Keratinocyte (primary cell): ENCODE data around the gene HDAC7. TPM values are rescaled to one million over a fixed set of nuclear protein-coding genes. Genes with fewer than 3 reads are reported as not detected.

Source experiments
- DNase-seq: peaks from one replicate; pipeline ENCODE4 v3.0.0-alpha.2; 2011; ENCODE audit warnings: low read depth, missing footprints, low spot score
- FAIRE-seq: peaks from 2 replicates; lab custom pipeline; 2011; peaks lifted over from hg19 to GRCh38; lab: Jason Lieb, UNC
- H2AFZ ChIP-seq: 2 replicates; pipeline ENCODE4 v1.6.0; 2012; ENCODE audit warnings: low read length, control low read depth, inconsistent platforms; ENCODE audit not compliant: control insufficient read depth
- H3K27ac ChIP-seq: 2 replicates; pipeline ENCODE4 v1.5.1; 2011; ENCODE audit warnings: low read length; ENCODE audit not compliant: control insufficient read depth, insufficient read depth
- H3K27me3 ChIP-seq: 3 replicates; pipeline ENCODE4 v1.6.0; 2011; ENCODE audit warnings: low read length; ENCODE audit not compliant: control insufficient read depth, insufficient read depth; ENCODE audit errors: extremely low read depth
- H3K36me3 ChIP-seq, 2 experiments: 2 replicates in 1 of 2; 3 replicates in 1 of 2; pipeline ENCODE4 v1.5.1; 2011; ENCODE audit warnings: low read length in 2 of 2, mild to moderate bottlenecking in 1 of 2; ENCODE audit not compliant: control insufficient read depth in 2 of 2, insufficient read depth in 2 of 2; ENCODE audit errors: extremely low read depth in 1 of 2
- H3K4me1 ChIP-seq: 3 replicates; pipeline ENCODE4 v1.5.1; 2011; ENCODE audit warnings: low read length; ENCODE audit not compliant: control insufficient read depth, insufficient read depth; ENCODE audit errors: extremely low read depth
- H3K4me2 ChIP-seq: 3 replicates; pipeline ENCODE4 v1.6.0; 2011; ENCODE audit warnings: low read depth, low read length; ENCODE audit not compliant: control insufficient read depth, insufficient read depth; ENCODE audit errors: extremely low read depth
- H3K4me3 ChIP-seq, 3 experiments: fragments of 200-600 bp in 1 of 3; sonication (generic) in 1 of 3; 2 replicates in 2 of 3; 3 replicates in 1 of 3; pipeline ENCODE4 v1.5.1; 2011 to 2016; ENCODE audit warnings: low read length in 3 of 3, mild to moderate bottlenecking in 3 of 3, control low read depth in 2 of 3, inconsistent platforms in 1 of 3, low read depth in 1 of 3, mixed read lengths in 1 of 3, mixed run types in 1 of 3, moderate library complexity in 1 of 3; ENCODE audit not compliant: control insufficient read depth in 2 of 3, insufficient read depth in 2 of 3; ENCODE audit errors: extremely low read depth in 1 of 3
- H3K79me2 ChIP-seq: 2 replicates; pipeline ENCODE4 v1.6.0; 2012; ENCODE audit warnings: low read length; ENCODE audit not compliant: control insufficient read depth, insufficient read depth
- H3K9ac ChIP-seq: 3 replicates; pipeline ENCODE4 v1.6.0; 2011; ENCODE audit warnings: low read length; ENCODE audit not compliant: control insufficient read depth, insufficient read depth; ENCODE audit errors: extremely low read depth
- H3K9me1 ChIP-seq: 3 replicates; pipeline ENCODE4 v1.6.0; 2011; ENCODE audit warnings: low read length; ENCODE audit not compliant: control insufficient read depth, insufficient read depth; ENCODE audit errors: extremely low read depth
- H3K9me3 ChIP-seq: 2 replicates; pipeline ENCODE4 v1.5.1; 2012; ENCODE audit warnings: low read depth, low read length; ENCODE audit not compliant: control insufficient read depth
- H4K20me1 ChIP-seq: 3 replicates; pipeline ENCODE4 v1.6.0; 2011; ENCODE audit warnings: low read length; ENCODE audit not compliant: control insufficient read depth, insufficient read depth; ENCODE audit errors: extremely low read depth
- EZH2 ChIP-seq: IDR thresholded peaks from one replicate; pipeline ENCODE4 v1.6.1; 2012; ENCODE audit warnings: inconsistent platforms, mild to moderate bottlenecking, low read length, moderate library complexity
- dilution Hi-C: fragments of 300-500 bp; cut with MboI; formaldehyde crosslinking; loops from one replicate; pipeline ENCODE4 v1.7.0; 2020; ENCODE audit warnings: low sequenced_read_pairs; ENCODE audit not compliant: extremely low pct_ligation_motif_present
- polyA plus RNA-seq, 5 experiments: library from polyadenylated mRNA; depleted of rRNA in 3 of 5; stranded (reverse) in 3 of 5; stranded (forward) in 1 of 5; unstranded in 1 of 5; fragments of >200 nt; gene quantifications; 1 replicate in 1 of 5; 2 replicates in 3 of 5; 3 replicates in 1 of 5; pipeline versions ENCODE4 v1.2.1 to v1.2.3, GENCODE V29; 2011 to 2012; ENCODE audit warnings: missing spikeins in 2 of 5, low read depth in 1 of 5, low replicate concordance in 1 of 5
- TF ChIP-seq, protein P1 (sequence below), 3 experiments: IDR thresholded peaks in 1 of 3; conservative IDR thresholded peaks in 1 of 3; optimal IDR thresholded peaks in 1 of 3; 2 replicates in 2 of 3; 3 replicates in 1 of 3; pipeline versions ENCODE3 to v1.5.1; 2011; ENCODE audit warnings: low read length in 3 of 3, mild to moderate bottlenecking in 3 of 3, moderate library complexity in 2 of 3, control low read depth in 1 of 3, inconsistent platforms in 1 of 3; ENCODE audit not compliant: insufficient read depth in 2 of 3; ENCODE audit errors: extremely low read depth in 1 of 3

Gene HDAC7
- polyA plus RNA-seq, 1 donor (not counting 4 experiments of a cell fraction or from before 2014, with no cell fraction given), result 17.0 TPM

DNA sequence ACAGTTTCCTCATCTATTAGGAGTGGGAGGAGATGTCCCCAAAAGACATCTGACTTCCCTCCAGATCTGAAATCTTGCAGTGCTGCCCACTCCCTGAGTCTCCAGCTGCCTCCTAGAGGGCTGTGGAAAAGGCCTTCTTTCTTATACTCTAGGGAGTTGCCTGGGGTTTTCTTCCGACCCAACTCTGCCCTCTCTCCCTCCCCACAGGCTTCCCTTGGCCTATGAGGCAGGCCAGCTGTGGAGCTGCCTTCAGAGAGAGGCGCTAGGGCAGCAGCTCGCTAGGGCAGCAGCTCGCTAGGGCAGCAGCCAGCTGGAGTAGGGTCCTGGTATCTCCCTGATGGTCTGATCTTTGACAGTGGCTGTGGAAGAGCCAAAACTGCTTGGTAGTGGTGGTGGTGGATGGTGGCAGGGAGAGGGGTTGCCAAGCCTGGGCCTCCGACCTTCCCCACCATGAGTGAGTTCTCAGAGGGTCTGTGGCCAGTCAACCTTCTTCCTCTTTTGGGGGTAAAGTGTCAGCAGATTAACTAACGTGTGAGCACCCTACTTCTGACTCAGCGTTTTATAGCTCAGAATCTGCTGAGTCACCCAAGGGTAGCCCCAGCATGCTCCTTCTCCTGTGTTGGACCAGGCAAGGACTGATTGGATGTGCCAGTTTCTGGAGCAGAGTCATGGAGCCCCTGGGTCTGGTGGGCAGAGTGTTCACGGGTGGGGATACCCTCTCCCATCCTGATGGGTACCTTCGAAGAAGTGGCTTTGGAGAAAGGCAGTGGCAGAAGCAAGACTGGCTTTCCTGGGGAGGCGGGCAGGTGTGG is 44.4 kb downstream of the HDAC7 start:
- DNase-seq (no peak), FAIRE-seq (no peak)
- Histone ChIP-seq H2AFZ (no peak overlapping the region), H3K79me2 (peaks cover 15% of the 10 kb centered on the region), H3K9me1 (peaks cover 3% of the 10 kb centered on the region), H3K9me3 (no peaks in the 10 kb centered on the region), H3K9ac (no peak overlapping the region), H3K36me3 (peaks cover 2 to 4% of the 10 kb centered on the region in 2 experiments), H3K27me3 (no peaks in the 10 kb centered on the region), H4K20me1 (no peaks in the 10 kb centered on the region), H3K4me2 (peak overlapping the region; percentile 35), H3K27ac (no peak overlapping the region), H3K4me1 (peaks cover 32% of the 10 kb centered on the region), H3K4me3 (no peak overlapping the region)
- dilution Hi-C loops, result no loop called here
- TF ChIP-seq, protein P1, sequence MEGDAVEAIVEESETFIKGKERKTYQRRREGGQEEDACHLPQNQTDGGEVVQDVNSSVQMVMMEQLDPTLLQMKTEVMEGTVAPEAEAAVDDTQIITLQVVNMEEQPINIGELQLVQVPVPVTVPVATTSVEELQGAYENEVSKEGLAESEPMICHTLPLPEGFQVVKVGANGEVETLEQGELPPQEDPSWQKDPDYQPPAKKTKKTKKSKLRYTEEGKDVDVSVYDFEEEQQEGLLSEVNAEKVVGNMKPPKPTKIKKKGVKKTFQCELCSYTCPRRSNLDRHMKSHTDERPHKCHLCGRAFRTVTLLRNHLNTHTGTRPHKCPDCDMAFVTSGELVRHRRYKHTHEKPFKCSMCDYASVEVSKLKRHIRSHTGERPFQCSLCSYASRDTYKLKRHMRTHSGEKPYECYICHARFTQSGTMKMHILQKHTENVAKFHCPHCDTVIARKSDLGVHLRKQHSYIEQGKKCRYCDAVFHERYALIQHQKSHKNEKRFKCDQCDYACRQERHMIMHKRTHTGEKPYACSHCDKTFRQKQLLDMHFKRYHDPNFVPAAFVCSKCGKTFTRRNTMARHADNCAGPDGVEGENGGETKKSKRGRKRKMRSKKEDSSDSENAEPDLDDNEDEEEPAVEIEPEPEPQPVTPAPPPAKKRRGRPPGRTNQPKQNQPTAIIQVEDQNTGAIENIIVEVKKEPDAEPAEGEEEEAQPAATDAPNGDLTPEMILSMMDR (optimal IDR thresholded peaks at IDR 0.05 in 1 of 3, IDR thresholded peaks at IDR 0.05 in 1 of 3, conservative IDR thresholded peaks at IDR 0.05 in 1 of 3; ENCODE audit: extremely low read depth in 1 of 3, insufficient read depth in 2 of 3, low read length in 3 of 3), result no peak
- no peak for TF ChIP-seq EZH2

GRCh38 chr12:47774663-47775062 is 45.0 kb downstream of the HDAC7 start:
- H3K27me3 ChIP-seq, result no peaks in the 10 kb centered on the region
- H4K20me1 ChIP-seq, result no peaks in the 10 kb centered on the region
- peaks cover 3% of the 10 kb centered on the region for H3K9me1 ChIP-seq
- peaks cover 2 to 4% of the 10 kb centered on the region in 2 experiments for H3K36me3 ChIP-seq
- no peak overlapping the region for H3K9ac ChIP-seq
- FAIRE-seq (no peak), DNase-seq (no peak)
- peaks cover 15% of the 10 kb centered on the region for H3K79me2 ChIP-seq
- H3K4me1 ChIP-seq, result peaks cover 38% of the 10 kb centered on the region
- no peaks in the 10 kb centered on the region for H3K9me3 ChIP-seq
- H3K27ac ChIP-seq, result no peak overlapping the region
- dilution Hi-C loops, result no loop called here
- no peak overlapping the region for H3K4me3 ChIP-seq
- peak overlapping the region; percentile 32 for H3K4me2 ChIP-seq
- TF ChIP-seq, protein P1 (optimal IDR thresholded peaks at IDR 0.05 in 1 of 3, IDR thresholded peaks at IDR 0.05 in 1 of 3, conservative IDR thresholded peaks at IDR 0.05 in 1 of 3; ENCODE audit: extremely low read depth in 1 of 3, insufficient read depth in 2 of 3, low read length in 3 of 3), result no peak
- no peak for TF ChIP-seq EZH2
- no peak overlapping the region for H2AFZ ChIP-seq
